Vagina (tissue), 2 donors: ENCODE measurements around the gene OR2B6.

ENCODE experiments used
- CTCF ChIP-seq, 3 experiments: fragments of 450-650 bp in 2 of 3; fragments of 200-600 bp in 1 of 3; sonication (generic) in 1 of 3; IDR thresholded peaks; one replicate each; pipeline ENCODE4 v1.5.1; 2017 to 2019; ENCODE audit warnings: antibody characterized with exemption in 3 of 3, mild to moderate bottlenecking in 2 of 3, moderate library complexity in 2 of 3
- POLR2AphosphoS5 ChIP-seq, 2 donors: sonication (generic); formaldehyde crosslinking; IDR thresholded peaks; one replicate each; pipeline ENCODE4 v1.9.0; 2017; ENCODE audit warnings: antibody characterized with exemption in 2 of 2, mild to moderate bottlenecking in 2 of 2, low read depth in 1 of 2; ENCODE audit not compliant: insufficient read depth in 1 of 2

- TF ChIP-seq POLR2AphosphoS5 (IDR thresholded peaks at IDR 0.05; ENCODE audit: insufficient read depth in 1 of 2, low read depth in 1 of 2) (no peak), CTCF (IDR thresholded peaks at IDR 0.05) (no peak)
These were observed 44.7 kb downstream of the OR2B6 start for GRCh38 chr6:28001751-28002150.
